ENCODE results near the gene CTU2.

CTU2 gene

GRCh38 chr16:88727871-88728270 is 21.6 kb downstream of the CTU2 start:
- no peak overlapping the region for H3K9ac ChIP-seq (ENCODE audit: low read depth in 1 of 2, low read length in 2 of 2)
- H3K4me1 ChIP-seq (ENCODE audit: control insufficient read depth in 2 of 2, insufficient read depth in 2 of 2, low read length in 2 of 2), result no peaks in the 10 kb centered on the region
- H3K27me3 ChIP-seq (ENCODE audit: control insufficient read depth in 2 of 2, insufficient read depth in 2 of 2, low read length in 2 of 2), result no peaks in the 10 kb centered on the region
- no peak overlapping the region for H3K4me3 ChIP-seq (ENCODE audit: low read length in 2 of 2)
- no peak overlapping the region for H3K27ac ChIP-seq (ENCODE audit: low read depth in 2 of 2, low read length in 2 of 2)
- H3K36me3 ChIP-seq (ENCODE audit: control insufficient read depth in 2 of 2, insufficient read depth in 2 of 2, low read length in 2 of 2), result peaks cover 26 to 33% of the 10 kb centered on the region in 2 donors
- no peaks in the 10 kb centered on the region for H3K9me3 ChIP-seq (ENCODE audit: control insufficient read depth in 2 of 2, low read length in 2 of 2)

GRCh38 chr16:88730632-88731607 is 24.6 kb downstream of the CTU2 start:
- H3K36me3 ChIP-seq (ENCODE audit: control insufficient read depth in 2 of 2, insufficient read depth in 2 of 2, low read length in 2 of 2), result peaks cover 36 to 38% of the 10 kb centered on the region in 2 donors
- H3K4me1 ChIP-seq (ENCODE audit: control insufficient read depth in 2 of 2, insufficient read depth in 2 of 2, low read length in 2 of 2), result no peaks in the 10 kb centered on the region
- H3K27me3 ChIP-seq (ENCODE audit: control insufficient read depth in 2 of 2, insufficient read depth in 2 of 2, low read length in 2 of 2), result no peaks in the 10 kb centered on the region
- H3K4me3 ChIP-seq (ENCODE audit: low read length in 2 of 2), result no peak overlapping the region
- no peak overlapping the region for H3K9ac ChIP-seq (ENCODE audit: low read depth in 1 of 2, low read length in 2 of 2)
- H3K27ac ChIP-seq (ENCODE audit: low read depth in 2 of 2, low read length in 2 of 2), result no peak overlapping the region
- no peaks in the 10 kb centered on the region for H3K9me3 ChIP-seq (ENCODE audit: control insufficient read depth in 2 of 2, low read length in 2 of 2)

GRCh38 chr16:88731699-88732098 is 25.4 kb downstream of the CTU2 start:
- no peaks in the 10 kb centered on the region for H3K27me3 ChIP-seq (ENCODE audit: control insufficient read depth in 2 of 2, insufficient read depth in 2 of 2, low read length in 2 of 2)
- H3K9me3 ChIP-seq (ENCODE audit: control insufficient read depth in 2 of 2, low read length in 2 of 2), result no peaks in the 10 kb centered on the region
- no peak overlapping the region for H3K4me3 ChIP-seq (ENCODE audit: low read length in 2 of 2)
- H3K27ac ChIP-seq (ENCODE audit: low read depth in 2 of 2, low read length in 2 of 2), result no peak overlapping the region
- peaks cover 31 to 35% of the 10 kb centered on the region in 2 donors for H3K36me3 ChIP-seq (ENCODE audit: control insufficient read depth in 2 of 2, insufficient read depth in 2 of 2, low read length in 2 of 2)
- H3K9ac ChIP-seq (ENCODE audit: low read depth in 1 of 2, low read length in 2 of 2), result no peak overlapping the region
- H3K4me1 ChIP-seq (ENCODE audit: control insufficient read depth in 2 of 2, insufficient read depth in 2 of 2, low read length in 2 of 2), result no peaks in the 10 kb centered on the region

GRCh38 chr16:88732172-88732960 is 26.1 kb downstream of the CTU2 start:
- no peak overlapping the region for H3K27ac ChIP-seq (ENCODE audit: low read depth in 2 of 2, low read length in 2 of 2)
- H3K4me1 ChIP-seq (ENCODE audit: control insufficient read depth in 2 of 2, insufficient read depth in 2 of 2, low read length in 2 of 2), result no peaks in the 10 kb centered on the region
- peaks cover 28 to 35% of the 10 kb centered on the region in 2 donors for H3K36me3 ChIP-seq (ENCODE audit: control insufficient read depth in 2 of 2, insufficient read depth in 2 of 2, low read length in 2 of 2)
- H3K9me3 ChIP-seq (ENCODE audit: control insufficient read depth in 2 of 2, low read length in 2 of 2), result no peaks in the 10 kb centered on the region
- H3K27me3 ChIP-seq (ENCODE audit: control insufficient read depth in 2 of 2, insufficient read depth in 2 of 2, low read length in 2 of 2), result no peaks in the 10 kb centered on the region
- H3K4me3 ChIP-seq (ENCODE audit: low read length in 2 of 2), result no peak overlapping the region
- H3K9ac ChIP-seq (ENCODE audit: low read depth in 1 of 2, low read length in 2 of 2), result no peak overlapping the region

GRCh38 chr16:88732961-88733294 is 26.6 kb downstream of the CTU2 start:
- Histone ChIP-seq H3K9me3 (ENCODE audit: control insufficient read depth in 2 of 2, low read length in 2 of 2) (no peaks in the 10 kb centered on the region), H3K4me1 (ENCODE audit: control insufficient read depth in 2 of 2, insufficient read depth in 2 of 2, low read length in 2 of 2) (no peaks in the 10 kb centered on the region), H3K4me3 (ENCODE audit: low read length in 2 of 2) (no peak overlapping the region), H3K27me3 (ENCODE audit: control insufficient read depth in 2 of 2, insufficient read depth in 2 of 2, low read length in 2 of 2) (no peaks in the 10 kb centered on the region), H3K36me3 (ENCODE audit: control insufficient read depth in 2 of 2, insufficient read depth in 2 of 2, low read length in 2 of 2) (peaks cover 25 to 33% of the 10 kb centered on the region in 2 donors), H3K27ac (ENCODE audit: low read depth in 2 of 2, low read length in 2 of 2) (no peak overlapping the region), H3K9ac (ENCODE audit: low read depth in 1 of 2, low read length in 2 of 2) (no peak overlapping the region)

GRCh38 chr16:88733630-88734360 is 27.5 kb downstream of the CTU2 start:
- H3K4me3 ChIP-seq (ENCODE audit: low read length in 2 of 2), result no peak overlapping the region
- no peaks in the 10 kb centered on the region for H3K27me3 ChIP-seq (ENCODE audit: control insufficient read depth in 2 of 2, insufficient read depth in 2 of 2, low read length in 2 of 2)
- H3K9me3 ChIP-seq (ENCODE audit: control insufficient read depth in 2 of 2, low read length in 2 of 2), result no peaks in the 10 kb centered on the region
- H3K4me1 ChIP-seq (ENCODE audit: control insufficient read depth in 2 of 2, insufficient read depth in 2 of 2, low read length in 2 of 2), result no peaks in the 10 kb centered on the region
- H3K36me3 ChIP-seq (ENCODE audit: control insufficient read depth in 2 of 2, insufficient read depth in 2 of 2, low read length in 2 of 2), result peaks cover 24 to 36% of the 10 kb centered on the region in 2 donors
- H3K9ac ChIP-seq (ENCODE audit: low read depth in 1 of 2, low read length in 2 of 2), result no peak overlapping the region
- H3K27ac ChIP-seq (ENCODE audit: low read depth in 2 of 2, low read length in 2 of 2), result no peak overlapping the region

GRCh38 chr16:88734361-88734728 is 28.0 kb downstream of the CTU2 start:
- peaks cover 24 to 36% of the 10 kb centered on the region in 2 donors for H3K36me3 ChIP-seq (ENCODE audit: control insufficient read depth in 2 of 2, insufficient read depth in 2 of 2, low read length in 2 of 2)
- no peaks in the 10 kb centered on the region for H3K4me1 ChIP-seq (ENCODE audit: control insufficient read depth in 2 of 2, insufficient read depth in 2 of 2, low read length in 2 of 2)
- no peak overlapping the region for H3K27ac ChIP-seq (ENCODE audit: low read depth in 2 of 2, low read length in 2 of 2)
- H3K9me3 ChIP-seq (ENCODE audit: control insufficient read depth in 2 of 2, low read length in 2 of 2), result no peaks in the 10 kb centered on the region
- no peaks in the 10 kb centered on the region for H3K27me3 ChIP-seq (ENCODE audit: control insufficient read depth in 2 of 2, insufficient read depth in 2 of 2, low read length in 2 of 2)
- H3K9ac ChIP-seq (ENCODE audit: low read depth in 1 of 2, low read length in 2 of 2), result no peak overlapping the region
- H3K4me3 ChIP-seq (ENCODE audit: low read length in 2 of 2), result no peak overlapping the region

GRCh38 chr16:88735121-88735520 is 28.8 kb downstream of the CTU2 start:
- Histone ChIP-seq H3K27me3 (ENCODE audit: control insufficient read depth in 2 of 2, insufficient read depth in 2 of 2, low read length in 2 of 2) (no peaks in the 10 kb centered on the region), H3K4me1 (ENCODE audit: control insufficient read depth in 2 of 2, insufficient read depth in 2 of 2, low read length in 2 of 2) (no peaks in the 10 kb centered on the region), H3K36me3 (ENCODE audit: control insufficient read depth in 2 of 2, insufficient read depth in 2 of 2, low read length in 2 of 2) (peaks cover 20 to 31% of the 10 kb centered on the region in 2 donors), H3K4me3 (ENCODE audit: low read length in 2 of 2) (no peak overlapping the region), H3K27ac (ENCODE audit: low read depth in 2 of 2, low read length in 2 of 2) (no peak overlapping the region), H3K9ac (ENCODE audit: low read depth in 1 of 2, low read length in 2 of 2) (no peak overlapping the region), H3K9me3 (ENCODE audit: control insufficient read depth in 2 of 2, low read length in 2 of 2) (no peaks in the 10 kb centered on the region)

GRCh38 chr16:88735616-88736015 is 29.3 kb downstream of the CTU2 start:
- Histone ChIP-seq H3K4me1 (ENCODE audit: control insufficient read depth in 2 of 2, insufficient read depth in 2 of 2, low read length in 2 of 2) (no peaks in the 10 kb centered on the region), H3K27me3 (ENCODE audit: control insufficient read depth in 2 of 2, insufficient read depth in 2 of 2, low read length in 2 of 2) (no peaks in the 10 kb centered on the region), H3K36me3 (ENCODE audit: control insufficient read depth in 2 of 2, insufficient read depth in 2 of 2, low read length in 2 of 2) (peaks cover 20 to 30% of the 10 kb centered on the region in 2 donors), H3K9ac (ENCODE audit: low read depth in 1 of 2, low read length in 2 of 2) (no peak overlapping the region), H3K27ac (ENCODE audit: low read depth in 2 of 2, low read length in 2 of 2) (no peak overlapping the region), H3K9me3 (ENCODE audit: control insufficient read depth in 2 of 2, low read length in 2 of 2) (no peaks in the 10 kb centered on the region), H3K4me3 (ENCODE audit: low read length in 2 of 2) (no peak overlapping the region)
